AG10803 (cell line): Measurements from ENCODE around the gene MYPOP.

Source experiments
- DNase-seq: peaks from one replicate; pipeline ENCODE4 v3.0.0; 2010; ENCODE audit warnings: low read depth
- H3K4me3 ChIP-seq: 2 replicates; pipeline ENCODE4 v1.5.1; 2011; ENCODE audit warnings: mild to moderate bottlenecking, low read length, control low read depth
- CTCF ChIP-seq: conservative IDR thresholded peaks from 2 replicates; pipeline ENCODE4 v1.5.1; 2011; ENCODE audit warnings: mild to moderate bottlenecking, low read length, control low read depth, inconsistent platforms

The MYPOP gene

GRCh38 chr19:45862271-45862563 is 40.2 kb downstream of the MYPOP start:
- peak overlapping the region; percentile 99 for H3K4me3 ChIP-seq
- DNase-seq = no peak

GRCh38 chr19:45860359-45861259 is 41.8 kb downstream of the MYPOP start:
- H3K4me3 ChIP-seq = no peak overlapping the region
- no peak for DNase-seq
- TF ChIP-seq CTCF = no peak

More at GRCh38 chr19:45862271-45862563, 40.2 kb downstream of the MYPOP start:
- 0 out of 2 replicates have a peak, but pooled peaks have one; percentile 5 for TF ChIP-seq CTCF

GRCh38 chr19:45854167-45854778 is 48.1 kb downstream of the MYPOP start:
- no peak for DNase-seq
- no peak for TF ChIP-seq CTCF
- no peak overlapping the region for H3K4me3 ChIP-seq

GRCh38 chr19:45852983-45853382 is 49.4 kb downstream of the MYPOP start:
- no peak for TF ChIP-seq CTCF
- H3K4me3 ChIP-seq = no peak overlapping the region
- DNase-seq = no peak

- no peak for DNase-seq
- H3K4me3 ChIP-seq = no peak overlapping the region
- TF ChIP-seq CTCF = no peak
Observed at GRCh38 chr19:45852145-45852750, 50.2 kb downstream of the MYPOP start.

GRCh38 chr19:45848922-45849321 is 53.5 kb downstream of the MYPOP start:
- TF ChIP-seq CTCF = peak; percentile 33; the same call in 1 of the 2 replicates
- H3K4me3 ChIP-seq = no peak overlapping the region
- DNase-seq = no peak
